Hepatocyte (in vitro differentiated cells): ENCODE results near the gene AIRE. TPM values are rescaled to one million over a fixed set of nuclear protein-coding genes. Genes with fewer than 3 reads are reported as not detected.
A peak's percentile ranks its signal among the peaks of the same experiment; 100 is the strongest.
"Not testable (repeated sequence)": the region's sequence is repeated elsewhere in the genome, so short reads cannot be mapped to it uniquely, and the experiment has no call there.

Experiments used
- DNase-seq: peaks from one replicate; pipeline ENCODE4 v3.0.0-alpha.2; 2016; ENCODE audit warnings: low spot score
- H2AFZ ChIP-seq: fragments of 200-600 bp; sonication (generic); 2 replicates; pipeline ENCODE4 v1.6.0; 2016; ENCODE audit warnings: antibody characterized with exemption, mild to moderate bottlenecking
- H3K27ac ChIP-seq: fragments of 200-600 bp; sonication (generic); 2 replicates; pipeline ENCODE4 v1.5.1; 2016; ENCODE audit warnings: mild to moderate bottlenecking
- H3K27me3 ChIP-seq: fragments of 200-600 bp; sonication (generic); 2 replicates; pipeline ENCODE4 v1.6.1; 2016
- H3K36me3 ChIP-seq: fragments of 200-600 bp; sonication (generic); replicated peaks from 2 replicates; pipeline ENCODE4 v1.5.1; 2016; ENCODE audit warnings: low read depth; ENCODE audit not compliant: insufficient read depth
- H3K4me1 ChIP-seq: fragments of 200-600 bp; sonication (generic); 2 replicates; pipeline ENCODE4 v1.5.1; 2016; ENCODE audit warnings: mild to moderate bottlenecking, moderate library complexity; ENCODE audit not compliant: insufficient read depth
- H3K4me2 ChIP-seq: fragments of 200-600 bp; sonication (generic); 2 replicates; pipeline ENCODE4 v1.6.0; 2016
- H3K4me3 ChIP-seq: fragments of 200-600 bp; sonication (generic); 2 replicates; pipeline ENCODE4 v1.5.1; 2016; ENCODE audit warnings: mild to moderate bottlenecking
- H3K79me2 ChIP-seq: fragments of 200-600 bp; sonication (generic); 2 replicates; pipeline ENCODE4 v1.6.0; 2017; ENCODE audit warnings: mild to moderate bottlenecking
- H3K9me2 ChIP-seq: fragments of 200-600 bp; sonication (generic); replicated peaks from 2 replicates; pipeline ENCODE4 v1.6.0; 2017; ENCODE audit warnings: mild to moderate bottlenecking; ENCODE audit not compliant: insufficient read depth
- H3K9me3 ChIP-seq: fragments of 200-600 bp; sonication (generic); 2 replicates; pipeline ENCODE4 v1.5.1; 2016; ENCODE audit warnings: low read depth, mild to moderate bottlenecking
- H4K20me1 ChIP-seq: fragments of 200-600 bp; sonication (generic); 2 replicates; pipeline ENCODE4 v1.6.0; 2016; ENCODE audit warnings: mild to moderate bottlenecking; ENCODE audit not compliant: insufficient read depth, poor library complexity, severe bottlenecking
- CTCF ChIP-seq: fragments of 200-600 bp; sonication (generic); IDR thresholded peaks from 2 replicates; pipeline ENCODE4 v1.5.1; 2016; ENCODE audit warnings: antibody characterized with exemption, mild to moderate bottlenecking; ENCODE audit not compliant: poor library complexity
- EZH2 ChIP-seq: fragments of 200-600 bp; sonication (generic); IDR thresholded peaks from 2 replicates; pipeline ENCODE4 v1.6.1; 2016; ENCODE audit warnings: antibody characterized with exemption, mild to moderate bottlenecking, borderline replicate concordance
- EZH2phosphoT487 ChIP-seq: fragments of 200-600 bp; sonication (generic); IDR thresholded peaks from one replicate; pipeline ENCODE4 v1.6.1; 2018; ENCODE audit warnings: antibody characterized with exemption, mild to moderate bottlenecking, low read depth, moderate library complexity; ENCODE audit not compliant: unreplicated experiment, severe bottlenecking
- WGBS: methylation state at CpG from one replicate; pipeline ENCODE4 v1.1.6; 2016; ENCODE audit warnings: low lambda C conversion rate; ENCODE audit errors: missing lambda C conversion rate; 5-methylcytosine and 5-hydroxymethylcytosine counted together
- polyA plus RNA-seq: library from polyadenylated mRNA; unstranded; fragments of >200 nt; fragmentation: Nextera tagmentation; extraction: Ambion mirVana; gene quantifications from 2 replicates; pipeline ENCODE4 v1.2.1, GENCODE V29; 2016
- total RNA-seq: library from RNA; depleted of rRNA; stranded (reverse); fragments of >200 nt; gene quantifications from 2 replicates; pipeline ENCODE4 v1.2.3, GENCODE V29; 2014

Gene AIRE
- total and polyA plus RNA-seq, 2 experiments from 2014 or later = 0.42 to 1.00 TPM

GRCh38 chr21:44337449-44337848 is 51.8 kb downstream of the AIRE start:
- WGBS = 92% methylated on average over 3 of the region's 3 CpGs

GRCh38 chr21:44337941-44338895 is 52.5 kb downstream of the AIRE start:
- H3K79me2 ChIP-seq = no peaks in the 10 kb centered on the region
- no peaks in the 10 kb centered on the region for H3K36me3 ChIP-seq
- H2AFZ ChIP-seq = peak overlapping the region; percentile 38
- no peaks in the 10 kb centered on the region for H3K27me3 ChIP-seq
- H3K4me3 ChIP-seq = peak overlapping the region; percentile 54
- 17% methylated on average over 17 of the region's 47 CpGs for WGBS
- TF ChIP-seq EZH2phosphoT487 (no peak), CTCF (peak; percentile 45), EZH2 (no peak)
- peak; percentile 86 for DNase-seq
- peaks cover 24% of the 10 kb centered on the region for H3K4me1 ChIP-seq
- H3K4me2 ChIP-seq = peak overlapping the region; percentile 94
- H3K27ac ChIP-seq = peak overlapping the region; percentile 92
- H3K9me3 ChIP-seq = no peaks in the 10 kb centered on the region
- H4K20me1 ChIP-seq = no peaks in the 10 kb centered on the region
- H3K9me2 ChIP-seq = no peaks in the 10 kb centered on the region

More at GRCh38 chr21:44337449-44337848, 51.8 kb downstream of the AIRE start:
- DNase-seq = no peak
- Histone ChIP-seq H3K27ac (peak overlapping the region; percentile 92), H3K4me3 (no peak overlapping the region), H3K4me2 (peak overlapping the region; percentile 94), H3K4me1 (peaks cover 21% of the 10 kb centered on the region), H3K9me2 (no peaks in the 10 kb centered on the region), H3K36me3 (no peaks in the 10 kb centered on the region), H3K79me2 (no peaks in the 10 kb centered on the region), H2AFZ (no peak overlapping the region), H4K20me1 (no peaks in the 10 kb centered on the region), H3K27me3 (no peaks in the 10 kb centered on the region), H3K9me3 (no peaks in the 10 kb centered on the region)
- TF ChIP-seq EZH2phosphoT487 = no peak
- TF ChIP-seq CTCF = no peak
- no peak for TF ChIP-seq EZH2

- 2% methylated on average over 63 of the region's 90 CpGs for WGBS
- Histone ChIP-seq H3K27me3 (no peaks in the 10 kb centered on the region), H3K36me3 (no peaks in the 10 kb centered on the region), H3K27ac (peak within 1 kb of the TSS; percentile 100), H3K9me2 (no peaks in the 10 kb centered on the region), H3K4me1 (peaks cover 24% of the 10 kb centered on the region), H3K9me3 (no peaks in the 10 kb centered on the region), H3K79me2 (no peaks in the 10 kb centered on the region), H3K4me2 (peak within 1 kb of the TSS; percentile 94), H4K20me1 (no peaks in the 10 kb centered on the region), H2AFZ (peak within 1 kb of the TSS; percentile 64), H3K4me3 (peak within 1 kb of the TSS; percentile 68)
- TF ChIP-seq CTCF (no peak), EZH2 (no peak), EZH2phosphoT487 (no peak)
- peak; percentile 99 for DNase-seq
Observed at GRCh38 chr21:44338971-44339910, 53.6 kb downstream of the AIRE start, which contains the start of gene CFAP410. Gene CFAP410 (minus strand): TSS chr21:44339390. CDS start chr21:44339194, 196 bp downstream.

- Histone ChIP-seq H3K4me1 (peaks cover 24% of the 10 kb centered on the region), H3K27ac (peak overlapping the region; percentile 19)
- H3K4me3 ChIP-seq, H3K9me2 ChIP-seq, H3K27me3 ChIP-seq, H3K9me3 ChIP-seq, H4K20me1 ChIP-seq, H3K79me2 ChIP-seq, DNase-seq, H3K36me3 ChIP-seq, H2AFZ ChIP-seq, H3K4me2 ChIP-seq: not testable (repeated sequence)
- 50% methylated on average over 12 of the region's 12 CpGs for WGBS
Observed at GRCh38 chr21:44341726-44342458, 56.2 kb downstream of the AIRE start.

- not testable (repeated sequence) for H3K9me3 ChIP-seq, H2AFZ ChIP-seq, H3K4me3 ChIP-seq, DNase-seq, H3K9me2 ChIP-seq, H3K79me2 ChIP-seq, H3K36me3 ChIP-seq, H3K27me3 ChIP-seq, H3K27ac ChIP-seq, H3K4me2 ChIP-seq, H4K20me1 ChIP-seq
- WGBS = 91% methylated on average over 8 of the region's 8 CpGs
- H3K4me1 ChIP-seq = peaks cover 17% of the 10 kb centered on the region
Observed at GRCh38 chr21:44342981-44343380, 57.3 kb downstream of the AIRE start.
